Hippocampal formation (tissue), 2 donors: Measurements from ENCODE around the gene SPATA31A7.
"Not testable (repeated sequence)": the region's sequence is repeated elsewhere in the genome, so short reads cannot be mapped to it uniquely, and the experiment has no call there.

ENCODE experiments used
- DNase-seq, 2 donors: peaks; one replicate each; lab custom pipeline; 2025; lab: John Stamatoyannopoulos, UW

The SPATA31A7 gene

DNA sequence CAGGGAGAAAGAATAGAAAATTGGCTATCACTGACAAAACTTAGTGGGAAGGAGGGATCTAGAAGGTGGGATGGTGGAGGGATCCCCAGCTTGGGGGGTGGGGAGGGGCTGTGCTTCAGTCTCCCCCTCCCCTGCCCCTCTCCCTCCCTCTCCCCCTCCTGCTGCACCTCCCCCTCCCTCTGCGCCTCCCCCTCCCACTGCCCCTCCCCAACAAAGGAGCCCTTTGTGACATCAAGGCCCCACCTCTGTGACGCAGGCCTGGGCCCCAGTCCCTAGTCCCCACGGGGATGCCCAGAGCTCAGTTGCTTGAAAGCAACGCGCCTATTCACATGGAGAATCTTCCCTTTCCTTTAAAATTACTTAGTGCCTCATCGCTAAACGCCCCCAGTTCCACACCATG is at the start of gene SPATA31A7:
Gene SPATA31A7 (plus strand): TSS at position 301 of the 400 bp plus-strand sequence. CDS start 29 bp downstream, at position 330.
- DNase-seq = not testable (repeated sequence)

GRCh38 chr9:61226438-61226837 is 36.6 kb downstream of the SPATA31A7 start:
- DNase-seq = not testable (repeated sequence)
